Measurements from ENCODE around the gene MAGIX. TPM values are rescaled to one million over a fixed set of nuclear protein-coding genes. Genes with fewer than 3 reads are reported as not detected.

MAGIX gene
- total RNA-seq, 6 donors from 2014 or later: 7.3 to 16.3 (median 12.9) TPM

GRCh38 chrX:49153467-49153866 lies 9.1 kb upstream of the MAGIX start:
- DNase-seq (no peak), ATAC-seq (ENCODE audit: low FRiP score in 2 of 2) (no peak)
- TF ChIP-seq CTCF (IDR thresholded peaks at IDR 0.05) (no peak), POLR2AphosphoS5 (IDR thresholded peaks at IDR 0.05) (no peak), EP300 (IDR thresholded peaks at IDR 0.05) (no peak), POLR2A (IDR thresholded peaks at IDR 0.05) (no peak)
- no peaks in the 10 kb centered on the region for H3K27me3 ChIP-seq
- peaks cover 0 to 5% (median 0%) of the 10 kb centered on the region in 4 donors for H3K4me1 ChIP-seq
- no peak overlapping the region for H3K27ac ChIP-seq
- no peaks in the 10 kb centered on the region for H3K9me3 ChIP-seq
- no peaks in the 10 kb centered on the region for H3K36me3 ChIP-seq
- WGBS, 2 donors: 71 to 100% methylated on average over 1 of the region's 1 CpG
- no peak overlapping the region for H3K4me3 ChIP-seq

GRCh38 chrX:49155243-49155899 lies 7.2 kb upstream of the MAGIX start:
- no peak for TF ChIP-seq CTCF (IDR thresholded peaks at IDR 0.05)
- TF ChIP-seq POLR2A (IDR thresholded peaks at IDR 0.05): no peak
- no peak for TF ChIP-seq EP300 (IDR thresholded peaks at IDR 0.05)
- TF ChIP-seq POLR2AphosphoS5 (IDR thresholded peaks at IDR 0.05): no peak
- DNase-seq (peak in 1 of 2 donors; percentile 74), ATAC-seq (ENCODE audit: low FRiP score in 2 of 2) (peak; percentile 62 to 65)
- 3 to 41% methylated on average over 14 to 18 of the region's 18 CpGs for WGBS, 2 donors
- Histone ChIP-seq H3K36me3 (no peaks in the 10 kb centered on the region), H3K4me1 (peaks cover 0 to 4% (median 0%) of the 10 kb centered on the region in 4 donors), H3K27me3 (no peaks in the 10 kb centered on the region), H3K4me3 (peak overlapping the region in 3 of 4 donors; percentile 34 to 57 (median 56)), H3K27ac (peak overlapping the region; percentile 89 to 98 (median 94)), H3K9me3 (no peaks in the 10 kb centered on the region)

- Histone ChIP-seq H3K27me3 (no peaks in the 10 kb centered on the region), H3K36me3 (no peaks in the 10 kb centered on the region), H3K4me3 (peak overlapping the region in 3 of 4 donors; percentile 34 to 57 (median 56)), H3K27ac (peak overlapping the region; percentile 89 to 98 (median 94)), H3K9me3 (no peaks in the 10 kb centered on the region), H3K4me1 (peaks cover 0 to 4% (median 0%) of the 10 kb centered on the region in 4 donors)
- DNase-seq: peak; percentile 91 to 98
- 6 to 52% methylated on average over 2 to 62 of the region's 65 CpGs for WGBS, 2 donors
- TF ChIP-seq EP300 (IDR thresholded peaks at IDR 0.05) (no peak), POLR2A (IDR thresholded peaks at IDR 0.05) (peak in 2 of 4 donors; percentile 13 to 70), CTCF (IDR thresholded peaks at IDR 0.05) (peak in 5 of 6 experiments; percentile 84 to 97 (median 91)), POLR2AphosphoS5 (IDR thresholded peaks at IDR 0.05) (peak; percentile 56 to 74)
- peak; percentile 95 to 98 for ATAC-seq (ENCODE audit: low FRiP score in 2 of 2)
Measured at GRCh38 chrX:49155900-49156837, 6.4 kb upstream of the MAGIX start.

DNA sequence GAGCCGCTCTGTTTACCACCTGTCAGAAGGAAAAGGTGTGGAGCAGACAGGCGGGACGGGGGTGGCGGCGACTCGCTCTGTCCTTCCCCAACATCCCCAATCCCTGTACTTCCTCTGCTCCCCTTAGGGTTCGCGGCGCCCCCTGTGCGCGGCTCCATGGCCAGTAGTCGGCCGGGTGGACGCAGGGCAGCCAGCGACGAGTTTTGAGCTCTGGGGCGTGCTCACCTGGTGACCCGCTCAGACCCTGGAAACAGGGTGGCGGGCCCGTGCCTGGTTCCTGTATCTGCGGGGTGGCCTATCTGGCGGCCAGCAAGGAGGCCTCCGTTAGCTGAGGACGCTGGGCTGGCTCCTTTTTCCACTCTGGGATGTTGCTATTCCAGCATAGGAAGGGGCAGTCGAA lies 5.4 kb upstream of the MAGIX start:
- H3K36me3 ChIP-seq: no peaks in the 10 kb centered on the region
- ATAC-seq (ENCODE audit: low FRiP score in 2 of 2) (no peak), DNase-seq (peak in 1 of 2 donors; percentile 75)
- H3K27ac ChIP-seq: no peak overlapping the region
- H3K4me1 ChIP-seq: peaks cover 0 to 4% (median 0%) of the 10 kb centered on the region in 4 donors
- TF ChIP-seq EP300 (IDR thresholded peaks at IDR 0.05): no peak
- no peak for TF ChIP-seq POLR2AphosphoS5 (IDR thresholded peaks at IDR 0.05)
- no peak for TF ChIP-seq CTCF (IDR thresholded peaks at IDR 0.05)
- TF ChIP-seq POLR2A (IDR thresholded peaks at IDR 0.05): no peak
- H3K27me3 ChIP-seq: no peaks in the 10 kb centered on the region
- H3K9me3 ChIP-seq: no peaks in the 10 kb centered on the region
- no peak overlapping the region for H3K4me3 ChIP-seq
- 88 to 100% methylated on average over 1 to 15 of the region's 25 CpGs for WGBS, 2 donors

Measured in upper lobe of left lung (tissue), 6 donors.